Measurements from ENCODE around the gene MFN2. TPM values are rescaled to one million over a fixed set of nuclear protein-coding genes. Genes with fewer than 3 reads are reported as not detected.

Gene MFN2
- total RNA-seq, 4 donors from 2014 or later = 53.8 to 71.6 (median 58.7) TPM

GRCh38 chr1:11977625-11978024 is 2.6 kb upstream of the MFN2 start:
- 51 to 60% methylated on average over 3 of the region's 3 CpGs for WGBS, 2 donors
- H3K27ac ChIP-seq = no peak overlapping the region
- no peak overlapping the region for H3K4me3 ChIP-seq
- H3K27me3 ChIP-seq = no peaks in the 10 kb centered on the region
- no peaks in the 10 kb centered on the region for H3K9me3 ChIP-seq
- no peak for DNase-seq (ENCODE audit: low spot score in 2 of 2)
- TF ChIP-seq EP300 (IDR thresholded peaks at IDR 0.05) (no peak), POLR2A (IDR thresholded peaks at IDR 0.05) (no peak), CTCF (IDR thresholded peaks at IDR 0.05) (no peak)
- peaks cover 0 to 49% (median 0%) of the 10 kb centered on the region in 3 donors for H3K36me3 ChIP-seq
- H3K4me1 ChIP-seq = peaks cover 0 to 34% (median 13%) of the 10 kb centered on the region in 4 donors

- WGBS, 2 donors = 68 to 74% methylated on average over 8 of the region's 8 CpGs
- H3K27ac ChIP-seq = no peak overlapping the region
- H3K4me1 ChIP-seq = peaks cover 0 to 36% (median 13%) of the 10 kb centered on the region in 4 donors
- no peaks in the 10 kb centered on the region for H3K27me3 ChIP-seq
- H3K4me3 ChIP-seq = no peak overlapping the region
- H3K9me3 ChIP-seq = no peaks in the 10 kb centered on the region
- DNase-seq (ENCODE audit: low spot score in 2 of 2) = no peak
- TF ChIP-seq EP300 (IDR thresholded peaks at IDR 0.05) (no peak), CTCF (IDR thresholded peaks at IDR 0.05) (no peak), POLR2A (IDR thresholded peaks at IDR 0.05) (no peak)
- peaks cover 0 to 49% (median 0%) of the 10 kb centered on the region in 3 donors for H3K36me3 ChIP-seq
These were observed 1.9 kb upstream of the MFN2 start for GRCh38 chr1:11978301-11978700.

GRCh38 chr1:11979028-11979850 is 1.0 kb upstream of the MFN2 start:
- Histone ChIP-seq H3K4me3 (peak overlapping the region; percentile 73 to 85 (median 76)), H3K36me3 (peaks cover 0 to 49% (median 5%) of the 10 kb centered on the region in 3 donors), H3K4me1 (peaks cover 0 to 43% (median 13%) of the 10 kb centered on the region in 4 donors), H3K27ac (peak overlapping the region; percentile 92 to 96 (median 94)), H3K9me3 (no peaks in the 10 kb centered on the region), H3K27me3 (no peaks in the 10 kb centered on the region)
- TF ChIP-seq CTCF (IDR thresholded peaks at IDR 0.05) = no peak
- TF ChIP-seq EP300 (IDR thresholded peaks at IDR 0.05) = no peak
- TF ChIP-seq POLR2A (IDR thresholded peaks at IDR 0.05) = no peak
- 52 to 54% methylated on average over 29 of the region's 29 CpGs for WGBS, 2 donors
- peak in 1 of 2 donors; percentile 17 for DNase-seq (ENCODE audit: low spot score in 2 of 2)

- Histone ChIP-seq H3K36me3 (peaks cover 0 to 47% (median 5%) of the 10 kb centered on the region in 3 donors), H3K4me3 (peak overlapping the region; percentile 73 to 85 (median 76)), H3K27me3 (no peaks in the 10 kb centered on the region), H3K4me1 (peaks cover 0 to 53% (median 13%) of the 10 kb centered on the region in 4 donors), H3K9me3 (no peaks in the 10 kb centered on the region), H3K27ac (peak overlapping the region; percentile 92 to 96 (median 94))
- no peak for DNase-seq (ENCODE audit: low spot score in 2 of 2)
- no peak for TF ChIP-seq CTCF (IDR thresholded peaks at IDR 0.05)
- TF ChIP-seq POLR2A (IDR thresholded peaks at IDR 0.05) = no peak
- TF ChIP-seq EP300 (IDR thresholded peaks at IDR 0.05) = no peak
- 1% methylated on average over 12 of the region's 12 CpGs for WGBS, 2 donors
These were observed 380 bp downstream of the MFN2 start for GRCh38 chr1:11980676-11980972.

- Histone ChIP-seq H3K36me3 (peaks cover 0 to 48% (median 5%) of the 10 kb centered on the region in 3 donors), H3K4me3 (peak overlapping the region in 1 of 4 donors; percentile 85), H3K27me3 (no peaks in the 10 kb centered on the region), H3K9me3 (no peaks in the 10 kb centered on the region), H3K4me1 (peaks cover 0 to 57% (median 13%) of the 10 kb centered on the region in 4 donors), H3K27ac (no peak overlapping the region)
- WGBS, 2 donors = 82 to 91% methylated on average over 13 of the region's 13 CpGs
- no peak for DNase-seq (ENCODE audit: low spot score in 2 of 2)
- no peak for TF ChIP-seq POLR2A (IDR thresholded peaks at IDR 0.05)
- no peak for TF ChIP-seq CTCF (IDR thresholded peaks at IDR 0.05)
- no peak for TF ChIP-seq EP300 (IDR thresholded peaks at IDR 0.05)
These were observed 1.2 kb downstream of the MFN2 start for GRCh38 chr1:11981378-11982009.
